HepG2 (cell line): Measurements from ENCODE around the gene PIEZO2. TPM values are rescaled to one million over a fixed set of nuclear protein-coding genes. Genes with fewer than 3 reads are reported as not detected.

Experiments
- ATAC-seq: fragments of 200-7000 bp; cut with Tn5 transposase; 3 replicates; pipeline ENCODE4 v1.9.1; 2020; ENCODE audit warnings: mild to moderate bottlenecking, moderate library complexity
- BruUV-seq: library from RNA; stranded (reverse); fragments of 400-500 nt; replicated peaks from 2 replicates; lab custom pipeline; 2021; lab: Mats Ljungman, UMichigan
- CTCF ChIA-PET: fragments of 300-600 bp; formaldehyde crosslinking; extraction: SDS; loops from one replicate; lab custom pipeline; 2021; ENCODE audit warnings: low total read pairs, inconsistent platforms, low intra/inter-chr PET ratio; lab: Yijun Ruan, JAX
- POLR2A ChIA-PET: fragments of 350-600 bp; sonication (Branson Sonifier 250); formaldehyde crosslinking; loops from one replicate; lab custom pipeline; 2020; ENCODE audit warnings: antibody characterized with exemption, inconsistent platforms; lab: Yijun Ruan, JAX
- DNase-seq: peaks from one replicate; pipeline ENCODE4 v3.0.0-alpha.2; 2015; ENCODE audit warnings: low spot score
- FAIRE-seq: peaks from 3 replicates; lab custom pipeline; 2011; peaks lifted over from hg19 to GRCh38; lab: Jason Lieb, UNC
- H2AFZ ChIP-seq: one replicate; pipeline ENCODE4 v1.6.1; 2011; ENCODE audit warnings: low read length, inconsistent platforms
- H3K27ac ChIP-seq: fragments of 300-600 bp; 3 replicates; pipeline ENCODE4 v1.8.0; 2011; ENCODE audit warnings: mixed run types, mild to moderate bottlenecking, mixed read lengths, low read length, inconsistent platforms; ENCODE audit not compliant: insufficient read depth; ENCODE audit errors: extremely low read length
- H3K27me3 ChIP-seq, 2 experiments: fragments of 200-600 bp in 1 of 2; 2 replicates in 1 of 2; 3 replicates in 1 of 2; pipeline versions ENCODE4 v1.6.0 to v1.8.0; 2011; ENCODE audit warnings: low read length in 2 of 2, mild to moderate bottlenecking in 2 of 2, moderate library complexity in 2 of 2, inconsistent platforms in 1 of 2; ENCODE audit not compliant: insufficient read depth in 2 of 2, control insufficient read depth in 1 of 2
- H3K36me3 ChIP-seq, 2 experiments: fragments of 200-600 bp in 1 of 2; replicated peaks in 1 of 2; 2 replicates in 1 of 2; 3 replicates in 1 of 2; pipeline versions ENCODE4 v1.5.1 to v1.8.0; 2011; ENCODE audit warnings: low read length in 2 of 2, inconsistent platforms in 1 of 2; ENCODE audit not compliant: insufficient read depth in 2 of 2, control insufficient read depth in 1 of 2
- H3K4me1 ChIP-seq: 2 replicates; pipeline ENCODE4 v1.5.1; 2012; ENCODE audit warnings: low read length, inconsistent platforms; ENCODE audit not compliant: insufficient read depth
- H3K4me2 ChIP-seq: 2 replicates; pipeline ENCODE4 v1.6.0; 2011; ENCODE audit warnings: low read depth, low read length, inconsistent platforms
- H3K4me3 ChIP-seq, 3 experiments: fragments of 200-600 bp in 1 of 3; sonication (generic), shearing (Covaris generic) in 1 of 3; replicated peaks in 1 of 3; 2 replicates each; pipeline ENCODE4 v1.5.1; 2011 to 2016; ENCODE audit warnings: low read length in 3 of 3, inconsistent platforms in 2 of 3, low read depth in 2 of 3, mild to moderate bottlenecking in 2 of 3, control low read depth in 1 of 3, mixed read lengths in 1 of 3; ENCODE audit not compliant: insufficient read depth in 1 of 3
- H3K79me2 ChIP-seq: one replicate; pipeline ENCODE4 v1.6.1; 2011; ENCODE audit warnings: low read length, inconsistent platforms; ENCODE audit not compliant: insufficient read depth
- H3K9ac ChIP-seq: 2 replicates; pipeline ENCODE4 v1.6.0; 2011; ENCODE audit warnings: mild to moderate bottlenecking, low read depth, low read length, inconsistent platforms; ENCODE audit not compliant: insufficient read depth
- H3K9me3 ChIP-seq: 2 replicates; pipeline ENCODE4 v1.5.1; 2012; ENCODE audit warnings: mild to moderate bottlenecking, low read length
- H4K20me1 ChIP-seq: 2 replicates; pipeline ENCODE4 v1.6.0; 2011; ENCODE audit warnings: inconsistent platforms, mild to moderate bottlenecking, low read length, moderate library complexity; ENCODE audit not compliant: insufficient read depth
- CREB1 ChIP-seq, 2 experiments: fragments of 450-650 bp in 1 of 2; IDR thresholded peaks; 2 replicates each; pipeline ENCODE4 v1.6.1; 2016 to 2017; ENCODE audit warnings: control low read depth in 1 of 2, mild to moderate bottlenecking in 1 of 2, missing compliant biosample characterization in 1 of 2, missing genetic modification characterization in 1 of 2
- KMT2B ChIP-seq: IDR thresholded peaks from 2 replicates; pipeline ENCODE4 v1.6.1; 2016; ENCODE audit warnings: missing genetic modification reagents, missing compliant biosample characterization
- ZHX2 ChIP-seq, 2 experiments: sonication (generic) in 1 of 2; formaldehyde crosslinking in 1 of 2; IDR thresholded peaks; 2 replicates each; pipeline versions ENCODE4 v1.6.1 to v1.9.0; 2014 to 2022; ENCODE audit warnings: antibody characterized with exemption in 1 of 2, borderline replicate concordance in 1 of 2, inconsistent platforms in 1 of 2, low read depth in 1 of 2, missing genetic modification reagents in 1 of 2
- ZNF20 ChIP-seq: sonication (generic); formaldehyde crosslinking; IDR thresholded peaks from 2 replicates; pipeline ENCODE4 v1.4.0; 2020; ENCODE audit warnings: mild to moderate bottlenecking, moderate library complexity, missing genetic modification reagents
- ZNF577 ChIP-seq: sonication (generic); formaldehyde crosslinking; IDR thresholded peaks from 2 replicates; pipeline ENCODE4 v1.4.0; 2020; ENCODE audit warnings: mild to moderate bottlenecking, low read depth, missing genetic modification reagents, borderline replicate concordance
- WGBS: methylation state at CpG from one replicate; pipeline ENCODE4 v1.1.6; 2017; ENCODE audit warnings: low lambda C conversion rate; 5-methylcytosine and 5-hydroxymethylcytosine counted together
- in situ Hi-C: cut with HindIII; loops from 2 replicates; pipeline ENCODE4 v1.10.0; 2017; ENCODE audit warnings: low pct_unique_long_range_greater_than_20kb; ENCODE audit not compliant: extremely low pct_ligation_motif_present
- intact Hi-C: fragments of 100-400 bp; cut with micrococcal nuclease; formaldehyde crosslinking; loops from one replicate; pipeline ENCODE4 v1.10.0; 2022; ENCODE audit not compliant: unreplicated experiment
- polyA plus RNA-seq, 8 experiments: library from polyadenylated mRNA; depleted of rRNA in 3 of 8; stranded (reverse) in 7 of 8; unstranded in 1 of 8; fragments of >200 nt; fragmentation: Illumina TruSeq in 4 of 8; extraction: Trizol in 4 of 8; gene quantifications; 2 replicates each; pipeline versions ENCODE4 v1.2.1 to v1.2.3, GENCODE V29; 2011 to 2016; ENCODE audit warnings: low read depth in 4 of 8, missing spikeins in 1 of 8, mixed read lengths in 1 of 8; ENCODE audit not compliant: insufficient read depth in 1 of 8
- total RNA-seq, 5 experiments: library from RNA; depleted of rRNA; stranded (reverse); fragments of >200 nt; fragmentation: Illumina TruSeq; extraction: Trizol; gene quantifications; 2 replicates each; pipeline ENCODE4 v1.2.3, GENCODE V29; 2016; ENCODE audit warnings: low read depth in 1 of 5

The PIEZO2 gene
- total and polyA plus RNA-seq, 2 of the 13 experiments (the other 11 are each of a cell fraction or from before 2014, with no cell fraction given): 15.2 to 27.2 TPM

- no peak for TF ChIP-seq ZNF20 (CRISPR knock-in tag)
- no peak for TF ChIP-seq KMT2B (CRISPR knock-in tag)
- TF ChIP-seq ZNF577: no peak
These were observed 357.2 kb downstream of the PIEZO2 start (continued) for GRCh38 chr18:10792181-10792580.

- CTCF ChIA-PET: no interaction called here
- intact Hi-C loops (no loop called here), in situ Hi-C loops (loop anchor here (25.0 kb wide), 1 partner anchor 746 kb away; no protein-coding TSS in a partner anchor)
- Histone ChIP-seq H3K27me3 (no peaks in the 10 kb centered on the region), H3K9me3 (no peaks in the 10 kb centered on the region), H3K4me1 (no peaks in the 10 kb centered on the region), H2AFZ (no peak overlapping the region), H3K79me2 (no peaks in the 10 kb centered on the region), H3K4me2 (no peak overlapping the region), H3K27ac (no peak overlapping the region), H3K36me3 (peaks cover 0 to 4% of the 10 kb centered on the region in 2 experiments; a peak in 2 of 5 replicates), H3K4me3 (no peak overlapping the region), H4K20me1 (no peaks in the 10 kb centered on the region), H3K9ac (no peak overlapping the region)
- POLR2A ChIA-PET: no interaction called here
- BruUV-seq: no TSS peak
- FAIRE-seq: no peak
- no peak for DNase-seq
- 0 out of 2 replicates have a peak, but pooled peaks have one; percentile 13 for TF ChIP-seq CREB1 (IDR thresholded peaks at IDR 0.05)
- no peak for TF ChIP-seq CREB1 (CRISPR knock-in tag; IDR thresholded peaks at IDR 0.05)
- TF ChIP-seq ZHX2 (IDR thresholded peaks at IDR 0.05; ENCODE audit: low read depth): no peak
- TF ChIP-seq ZHX2 (CRISPR knock-in tag; IDR thresholded peaks at IDR 0.05; ENCODE audit: borderline replicate concordance): no peak
- WGBS: 72% methylated on average over 7 of the region's 7 CpGs
- no peak for ATAC-seq
These were observed 358.1 kb downstream of the PIEZO2 start for GRCh38 chr18:10791169-10791831.
